Nephron (organoid): Measurements from ENCODE around the gene DPP8.
"Not testable (repeated sequence)": the region's sequence is repeated elsewhere in the genome, so short reads cannot be mapped to it uniquely, and the experiment has no call there.

Experiments
- H3K27ac Mint-ChIP-seq, 3 experiments: 2 replicates each; pipeline ENCODE4 v1.8.0; 2020; ENCODE audit warnings: mixed read lengths in 3 of 3, mild to moderate bottlenecking in 2 of 3, moderate library complexity in 1 of 3
- H3K27me3 Mint-ChIP-seq: 2 replicates; pipeline ENCODE4 v1.8.0; 2021; ENCODE audit warnings: low read depth, mild to moderate bottlenecking, moderate library complexity, mixed read lengths
- H3K36me3 Mint-ChIP-seq: 2 replicates; pipeline ENCODE4 v1.8.0; 2020; ENCODE audit warnings: low read depth, mixed read lengths
- H3K4me1 Mint-ChIP-seq: 2 replicates; pipeline ENCODE4 v1.8.0; 2020; ENCODE audit warnings: mixed read lengths
- H3K4me3 Mint-ChIP-seq, 3 experiments: 2 replicates each; pipeline ENCODE4 v1.8.0; 2020; ENCODE audit warnings: mild to moderate bottlenecking in 3 of 3, mixed read lengths in 3 of 3, moderate library complexity in 2 of 3
- H3K9me3 Mint-ChIP-seq: 2 replicates; pipeline ENCODE4 v1.8.0; 2020; ENCODE audit warnings: mixed read lengths
- CTCF ChIP-seq, 3 experiments: fragments of 200-600 bp; sonication (generic); IDR thresholded peaks; one replicate each; pipeline ENCODE4 v1.5.0; 2021; ENCODE audit warnings: antibody characterized with exemption in 3 of 3; ENCODE audit not compliant: unreplicated experiment in 3 of 3

The DPP8 gene

GRCh38 chr15:65460741-65461347 lies 56.6 kb downstream of the DPP8 start:
- peaks cover 61% of the 10 kb centered on the region for H3K36me3 Mint-ChIP-seq
- H3K27me3 Mint-ChIP-seq = no peaks in the 10 kb centered on the region
- H3K27ac Mint-ChIP-seq = no peak overlapping the region
- H3K4me1 Mint-ChIP-seq = no peaks in the 10 kb centered on the region
- no peaks in the 10 kb centered on the region for H3K9me3 Mint-ChIP-seq
- H3K4me3 Mint-ChIP-seq = no peak overlapping the region
- TF ChIP-seq CTCF (IDR thresholded peaks at IDR 0.05; ENCODE audit: unreplicated experiment in 3 of 3) = no peak

DNA sequence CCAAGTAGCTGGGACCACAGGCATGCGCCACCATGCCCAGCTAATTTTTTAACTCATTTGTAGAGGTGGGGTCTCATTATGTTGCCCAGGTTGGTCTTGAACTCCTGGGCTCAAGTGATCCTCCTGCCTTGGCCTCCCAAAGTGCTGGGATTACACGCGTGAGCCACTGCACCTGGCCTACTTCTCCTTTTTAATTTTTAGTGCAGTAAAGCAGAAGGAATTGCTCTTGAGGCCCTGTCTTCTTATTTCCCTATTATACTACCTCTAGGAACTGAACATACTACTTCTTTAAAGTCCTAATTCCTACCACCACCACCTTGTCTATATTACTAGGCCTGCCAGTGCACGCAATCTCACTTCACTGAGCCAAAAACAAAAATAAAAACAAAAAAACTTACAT lies 62.2 kb downstream of the DPP8 start:
- not testable (repeated sequence) for H3K9me3 Mint-ChIP-seq, H3K4me3 Mint-ChIP-seq, H3K4me1 Mint-ChIP-seq

DNA sequence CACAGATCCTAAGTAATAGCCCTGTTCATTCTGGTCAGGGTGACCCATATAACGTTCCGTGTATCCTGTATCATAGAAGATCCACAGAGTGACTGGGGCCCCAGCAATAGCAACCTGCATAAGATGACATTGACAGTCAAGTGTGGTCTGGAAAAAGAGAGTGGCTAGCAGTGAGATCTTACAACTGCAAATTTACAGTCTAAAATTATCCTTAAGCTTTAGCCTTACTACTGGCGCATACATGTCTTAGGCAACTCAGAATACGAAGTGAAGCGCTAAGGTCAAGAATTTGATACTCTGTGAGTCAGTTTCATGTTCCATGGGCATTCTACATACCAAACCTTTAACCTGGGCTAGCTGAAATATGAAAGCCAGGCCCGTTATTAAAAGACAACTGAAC lies 65.5 kb downstream of the DPP8 start:
- H3K27ac Mint-ChIP-seq = no peak overlapping the region
- peaks cover 45% of the 10 kb centered on the region for H3K36me3 Mint-ChIP-seq
- TF ChIP-seq CTCF (IDR thresholded peaks at IDR 0.05; ENCODE audit: unreplicated experiment in 3 of 3) = no peak
- no peaks in the 10 kb centered on the region for H3K9me3 Mint-ChIP-seq
- H3K4me1 Mint-ChIP-seq = no peaks in the 10 kb centered on the region
- no peak overlapping the region for H3K4me3 Mint-ChIP-seq
- no peaks in the 10 kb centered on the region for H3K27me3 Mint-ChIP-seq

More for the DNA sequence above, 62.2 kb downstream of the DPP8 start:
- H3K27me3 Mint-ChIP-seq, H3K27ac Mint-ChIP-seq: not testable (repeated sequence)
- peaks cover 66% of the 10 kb centered on the region for H3K36me3 Mint-ChIP-seq

DNA sequence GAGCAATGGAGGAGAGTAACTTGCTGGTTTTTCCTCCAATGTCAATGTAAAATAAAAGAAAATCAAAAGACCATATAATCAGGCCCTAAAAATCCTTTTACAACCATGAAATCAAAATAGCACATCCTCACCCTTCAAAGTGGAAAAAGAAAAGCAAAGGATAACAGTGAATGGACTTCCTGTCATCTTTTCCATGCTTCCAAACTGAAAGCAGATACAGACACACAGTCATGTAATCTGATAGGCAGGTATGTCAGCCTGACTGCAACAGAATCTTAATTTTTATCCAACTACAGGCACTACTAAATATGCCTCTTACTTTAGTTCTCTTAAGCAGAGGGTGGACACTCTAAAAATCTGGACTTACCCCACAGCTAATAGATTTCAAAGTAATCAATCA lies 66.9 kb downstream of the DPP8 start:
- Mint-ChIP-seq H3K4me1 (no peaks in the 10 kb centered on the region), H3K27me3 (no peaks in the 10 kb centered on the region), H3K36me3 (peaks cover 44% of the 10 kb centered on the region), H3K4me3 (no peak overlapping the region), H3K9me3 (no peaks in the 10 kb centered on the region), H3K27ac (no peak overlapping the region)
- no peak for TF ChIP-seq CTCF (IDR thresholded peaks at IDR 0.05; ENCODE audit: unreplicated experiment in 3 of 3)

- no peaks in the 10 kb centered on the region for H3K9me3 Mint-ChIP-seq
- no peaks in the 10 kb centered on the region for H3K27me3 Mint-ChIP-seq
- peak overlapping the region in 1 of 3 experiments; percentile 17 for H3K27ac Mint-ChIP-seq
- H3K36me3 Mint-ChIP-seq = peaks cover 38% of the 10 kb centered on the region
- no peak overlapping the region for H3K4me3 Mint-ChIP-seq
- TF ChIP-seq CTCF (IDR thresholded peaks at IDR 0.05; ENCODE audit: unreplicated experiment in 3 of 3) = no peak
- H3K4me1 Mint-ChIP-seq = peaks cover 5% of the 10 kb centered on the region
These were observed 70.3 kb downstream of the DPP8 start for GRCh38 chr15:65447145-65447544.

DNA sequence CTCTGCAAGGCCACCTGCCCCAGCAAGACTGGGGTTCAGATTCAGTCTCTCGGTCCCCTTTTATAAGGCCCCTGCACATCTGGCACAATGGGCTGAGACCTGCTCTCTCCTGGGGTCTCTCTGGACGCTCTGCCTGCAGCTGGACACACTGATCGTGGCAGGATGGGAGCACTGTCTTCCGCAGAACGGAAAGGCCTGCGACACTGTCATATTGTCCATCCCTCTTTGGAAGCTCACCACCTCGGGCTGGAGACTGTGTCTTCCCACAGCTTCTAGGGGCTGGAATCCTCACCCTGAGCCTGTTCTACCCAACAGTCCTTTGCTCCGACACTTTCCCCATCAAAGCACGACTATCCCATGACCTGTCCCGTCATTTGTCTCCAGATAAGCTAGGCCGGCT lies 83.3 kb downstream of the DPP8 start:
- Mint-ChIP-seq H3K27ac (no peak overlapping the region), H3K4me3 (no peak overlapping the region), H3K4me1 (peaks cover 7% of the 10 kb centered on the region), H3K27me3 (peaks cover 7% of the 10 kb centered on the region), H3K9me3 (no peaks in the 10 kb centered on the region), H3K36me3 (no peaks in the 10 kb centered on the region)
- no peak for TF ChIP-seq CTCF (IDR thresholded peaks at IDR 0.05; ENCODE audit: unreplicated experiment in 3 of 3)
